OCI-LY7 (cell line): ENCODE data around the gene DGKZ. TPM values are rescaled to one million over a fixed set of nuclear protein-coding genes. Genes with fewer than 3 reads are reported as not detected.
A peak's percentile ranks its signal among the peaks of the same experiment; 100 is the strongest.
"Not testable (repeated sequence)": the region's sequence is repeated elsewhere in the genome, so short reads cannot be mapped to it uniquely, and the experiment has no call there.

Experiments
- BruUV-seq: library from RNA; stranded (reverse); fragments of 400-500 nt; replicated peaks from 2 replicates; lab custom pipeline; 2021; lab: Mats Ljungman, UMichigan
- CTCF ChIA-PET: fragments of 300-600 bp; sonication (Branson Sonifier 250); formaldehyde crosslinking; loops from one replicate; lab custom pipeline; 2022; ENCODE audit warnings: antibody characterized with exemption; ENCODE audit not compliant: unreplicated experiment; lab: Charles Lee
- POLR2A ChIA-PET: fragments of 300-600 bp; sonication (Branson Sonifier 250); formaldehyde crosslinking; loops from one replicate; lab custom pipeline; 2022; ENCODE audit warnings: antibody characterized with exemption; lab: Charles Lee
- DNase-seq: peaks from one replicate; pipeline ENCODE4 v3.0.0-alpha.2; 2015; ENCODE audit warnings: low spot score
- H2AFZ ChIP-seq: fragments of 200-600 bp; sonication (generic), shearing (Covaris generic); 2 replicates; pipeline ENCODE4 v1.6.1; 2014; ENCODE audit warnings: mild to moderate bottlenecking, antibody characterized with exemption, low read length, moderate library complexity
- H3K27ac ChIP-seq: fragments of 200-600 bp; sonication (generic); 2 replicates; pipeline ENCODE4 v1.5.1; 2014; ENCODE audit warnings: mixed run types, low read depth, mild to moderate bottlenecking, moderate library complexity, low read length, inconsistent platforms; ENCODE audit not compliant: poor library complexity, severe bottlenecking
- H3K36me3 ChIP-seq: fragments of 200-600 bp; sonication (generic); 2 replicates; pipeline ENCODE4 v1.6.1; 2014; ENCODE audit warnings: mild to moderate bottlenecking, antibody characterized with exemption, low read length, moderate library complexity, mixed read lengths; ENCODE audit not compliant: insufficient read depth
- H3K4me1 ChIP-seq: fragments of 200-600 bp; sonication (generic); 2 replicates; pipeline ENCODE4 v1.5.1; 2014; ENCODE audit warnings: mild to moderate bottlenecking, low read length; ENCODE audit not compliant: insufficient read depth, poor library complexity, severe bottlenecking
- H3K4me2 ChIP-seq: fragments of 200-600 bp; sonication (generic); 2 replicates; pipeline ENCODE4 v1.6.1; 2014; ENCODE audit warnings: mild to moderate bottlenecking, low read length
- H3K4me3 ChIP-seq: fragments of 200-600 bp; sonication (generic); 2 replicates; pipeline ENCODE4 v1.5.1; 2014; ENCODE audit warnings: mild to moderate bottlenecking, low read depth, low read length; ENCODE audit not compliant: poor library complexity, severe bottlenecking
- H3K79me2 ChIP-seq: fragments of 200-600 bp; sonication (generic); 2 replicates; pipeline ENCODE4 v1.6.1; 2016; ENCODE audit warnings: low read depth, mild to moderate bottlenecking, low read length, moderate library complexity, mixed read lengths; ENCODE audit not compliant: insufficient read depth
- H3K9me2 ChIP-seq: fragments of 200-600 bp; sonication (generic); 2 replicates; pipeline ENCODE4 v1.6.1; 2016; ENCODE audit warnings: mild to moderate bottlenecking, low read length, mixed read lengths; ENCODE audit not compliant: insufficient read depth
- H3K9me3 ChIP-seq: fragments of 200-600 bp; sonication (generic); 2 replicates; pipeline ENCODE4 v1.6.1; 2014; ENCODE audit warnings: mild to moderate bottlenecking, mixed run types, low read length, mixed read lengths
- H4K20me1 ChIP-seq: fragments of 200-600 bp; sonication (generic); 2 replicates; pipeline ENCODE4 v1.6.1; 2014; ENCODE audit warnings: mild to moderate bottlenecking, antibody characterized with exemption, low read length, moderate library complexity, mixed read lengths; ENCODE audit not compliant: insufficient read depth
- CTCF ChIP-seq: fragments of 200-600 bp; sonication (generic); conservative IDR thresholded peaks from 2 replicates; pipeline ENCODE4 v1.5.1; 2014; ENCODE audit warnings: mild to moderate bottlenecking, antibody characterized with exemption, low read length, moderate library complexity, mixed read lengths
- EZH2phosphoT487 ChIP-seq: fragments of 200-600 bp; sonication (generic); IDR thresholded peaks from 2 replicates; pipeline ENCODE4 v1.6.1; 2018; ENCODE audit warnings: low read depth, borderline replicate concordance, mild to moderate bottlenecking, mixed run types, antibody characterized with exemption, low read length, moderate library complexity, mixed read lengths
- intact Hi-C: fragments of 100-400 bp; cut with micrococcal nuclease; formaldehyde crosslinking; loops from one replicate; pipeline ENCODE4 v1.10.0; 2022; ENCODE audit not compliant: unreplicated experiment
- total RNA-seq, 2 experiments: library from RNA; depleted of rRNA in 1 of 2; stranded (reverse); fragments of >200 nt in 1 of 2; shearing (Covaris generic) in 1 of 2; gene quantifications; 2 replicates each; pipeline ENCODE4 v1.2.3, GENCODE V29; 2014 to 2022

DGKZ gene
- total RNA-seq, 2 experiments from 2014 or later: 134 to 141 TPM

GRCh38 chr11:46369458-46370152 lies 22.3 kb downstream of the DGKZ start:
- no peaks in the 10 kb centered on the region for H3K9me2 ChIP-seq
- TF ChIP-seq EZH2phosphoT487: no peak
- TF ChIP-seq CTCF: peak; percentile 84
- no peak overlapping the region for H2AFZ ChIP-seq
- H3K36me3 ChIP-seq: peaks cover 58% of the 10 kb centered on the region
- H3K4me3 ChIP-seq: no peak overlapping the region
- no peak overlapping the region for H3K27ac ChIP-seq
- BruUV-seq: no TSS peak
- H4K20me1 ChIP-seq: peaks cover 8% of the 10 kb centered on the region; the same call in 1 of the 2 replicates
- intact Hi-C loops: no loop called here
- peak; percentile 55 for DNase-seq
- H3K9me3 ChIP-seq: no peaks in the 10 kb centered on the region
- no peak overlapping the region for H3K4me2 ChIP-seq
- CTCF ChIA-PET: no interaction called here
- POLR2A ChIA-PET: interaction anchor here (1.0 to 1.3 kb wide), 2 partner anchors 9 to 17 kb away, joined by 3 to 4 read pairs; no protein-coding TSS in a partner anchor
- peaks cover 4% of the 10 kb centered on the region for H3K4me1 ChIP-seq
- no peaks in the 10 kb centered on the region for H3K79me2 ChIP-seq

GRCh38 chr11:46370253-46370652 lies 23.0 kb downstream of the DGKZ start:
- no peak overlapping the region for H3K4me3 ChIP-seq
- intact Hi-C loops: no loop called here
- no TSS peak for BruUV-seq
- no peak for DNase-seq
- CTCF ChIA-PET: no interaction called here
- no peaks in the 10 kb centered on the region for H3K9me3 ChIP-seq
- H3K36me3 ChIP-seq: peaks cover 64% of the 10 kb centered on the region
- peaks cover 4% of the 10 kb centered on the region for H3K4me1 ChIP-seq
- H3K79me2 ChIP-seq: no peaks in the 10 kb centered on the region
- H3K9me2 ChIP-seq: no peaks in the 10 kb centered on the region
- H2AFZ ChIP-seq: no peak overlapping the region
- TF ChIP-seq EZH2phosphoT487 (no peak), CTCF (no peak)
- H3K27ac ChIP-seq: no peak overlapping the region
- POLR2A ChIA-PET: interaction anchor here (1.3 kb wide), 1 partner anchor 18 kb away, joined by 4 read pairs; no protein-coding TSS in a partner anchor
- no peak overlapping the region for H3K4me2 ChIP-seq
- H4K20me1 ChIP-seq: peaks cover 8% of the 10 kb centered on the region; the same call in 1 of the 2 replicates

DNA sequence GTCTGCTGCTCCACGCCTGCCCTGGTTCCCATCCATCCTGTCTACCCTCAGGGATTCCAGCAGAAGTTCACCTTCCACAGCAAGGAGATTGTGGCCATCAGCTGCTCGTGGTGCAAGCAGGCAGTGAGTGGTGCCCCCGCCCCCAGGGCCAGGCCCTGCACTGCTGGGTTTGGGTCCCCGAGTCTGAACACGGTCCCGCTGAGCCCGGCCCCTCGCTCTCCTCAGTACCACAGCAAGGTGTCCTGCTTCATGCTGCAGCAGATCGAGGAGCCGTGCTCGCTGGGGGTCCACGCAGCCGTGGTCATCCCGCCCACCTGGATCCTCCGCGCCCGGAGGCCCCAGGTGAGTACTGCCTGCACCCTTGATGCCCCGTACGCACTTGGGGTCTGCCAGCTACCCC lies 24.0 kb downstream of the DGKZ start:
- not testable (repeated sequence) for H3K27ac ChIP-seq

More for the DNA sequence above, 24.0 kb downstream of the DGKZ start:
- H3K4me3 ChIP-seq, CTCF ChIA-PET, intact Hi-C loops, H2AFZ ChIP-seq, H3K4me2 ChIP-seq, H4K20me1 ChIP-seq, BruUV-seq, H3K9me3 ChIP-seq, H3K4me1 ChIP-seq, DNase-seq, H3K79me2 ChIP-seq, H3K9me2 ChIP-seq: not testable (repeated sequence)
- POLR2A ChIA-PET: interaction anchor here (1.3 kb wide), 1 partner anchor 19 kb away, joined by 4 read pairs; no protein-coding TSS in a partner anchor
- H3K36me3 ChIP-seq: peaks cover 74% of the 10 kb centered on the region
